HG03432 (cell line): ENCODE data around the gene ST6GALNAC4.
"Not testable (repeated sequence)": the region's sequence is repeated elsewhere in the genome, so short reads cannot be mapped to it uniquely, and the experiment has no call there.

Experiments used
- ATAC-seq: cut with Tn5 transposase; IDR thresholded peaks from one replicate; pipeline ENCODE4 v1.9.1; 2021; ENCODE audit warnings: mild to moderate bottlenecking, moderate library complexity; ENCODE audit not compliant: unreplicated experiment

The ST6GALNAC4 gene

DNA sequence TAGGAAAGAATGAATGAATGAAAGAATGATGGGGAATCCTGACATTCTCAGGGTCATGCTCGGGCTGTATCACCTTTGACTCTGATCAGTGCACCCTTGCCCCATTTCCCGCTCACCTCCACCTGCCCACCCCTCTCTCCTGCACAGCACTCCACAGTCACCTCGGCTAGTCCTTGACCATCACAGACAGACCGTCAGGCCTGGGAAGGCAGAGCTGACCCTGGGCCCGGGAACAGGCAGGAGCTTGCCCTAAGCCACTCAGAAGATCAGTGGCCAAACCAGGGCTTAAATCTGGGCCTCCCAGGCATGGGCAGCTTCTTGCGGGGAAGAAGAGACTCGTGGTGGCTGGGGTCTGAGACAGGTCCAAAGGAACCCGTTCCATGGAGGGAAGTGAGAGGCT is 21.0 kb downstream of the ST6GALNAC4 start:
- no peak for ATAC-seq

DNA sequence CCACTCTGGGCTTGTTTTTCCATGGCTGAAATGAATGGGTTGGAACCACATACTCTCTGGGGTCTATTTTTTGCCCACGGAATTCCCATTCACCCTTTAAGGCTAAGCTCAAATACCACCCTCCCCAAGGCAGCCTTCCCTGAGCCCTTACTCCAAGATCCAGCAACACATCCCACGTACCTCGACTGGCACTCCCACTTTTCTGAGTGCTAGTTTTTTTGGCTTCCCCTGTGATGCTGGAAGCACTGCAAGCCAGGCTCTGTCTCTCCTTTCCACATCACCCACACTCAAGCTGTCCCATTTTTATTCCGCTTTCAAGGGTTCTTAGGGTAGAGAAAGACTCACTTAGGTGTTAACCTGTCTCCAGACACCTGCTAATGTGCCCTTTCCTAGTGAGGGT is 23.4 kb downstream of the ST6GALNAC4 start:
- ATAC-seq, result no peak

DNA sequence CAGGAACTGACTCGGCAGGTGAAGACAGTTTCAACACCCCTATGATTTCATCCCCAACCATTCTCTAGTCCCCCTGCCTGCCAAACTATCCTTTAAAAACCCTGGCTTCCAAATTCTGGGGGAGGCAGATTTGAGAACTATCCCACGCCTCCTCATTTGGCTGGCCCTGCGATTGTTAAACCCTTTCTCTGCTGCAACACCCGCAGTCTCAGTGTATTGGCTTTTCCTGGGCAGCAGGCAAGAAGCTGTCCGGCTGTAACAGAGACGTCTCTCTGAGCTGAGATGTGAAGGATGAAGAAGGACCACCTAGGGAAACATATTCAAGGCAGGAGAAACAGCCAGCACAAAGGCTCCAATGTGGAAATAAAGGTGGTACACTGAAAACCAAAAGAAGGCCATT is 24.0 kb downstream of the ST6GALNAC4 start:
- no peak for ATAC-seq

GRCh38 chr9:127890053-127890452 is 26.8 kb downstream of the ST6GALNAC4 start:
- ATAC-seq, result no peak

DNA sequence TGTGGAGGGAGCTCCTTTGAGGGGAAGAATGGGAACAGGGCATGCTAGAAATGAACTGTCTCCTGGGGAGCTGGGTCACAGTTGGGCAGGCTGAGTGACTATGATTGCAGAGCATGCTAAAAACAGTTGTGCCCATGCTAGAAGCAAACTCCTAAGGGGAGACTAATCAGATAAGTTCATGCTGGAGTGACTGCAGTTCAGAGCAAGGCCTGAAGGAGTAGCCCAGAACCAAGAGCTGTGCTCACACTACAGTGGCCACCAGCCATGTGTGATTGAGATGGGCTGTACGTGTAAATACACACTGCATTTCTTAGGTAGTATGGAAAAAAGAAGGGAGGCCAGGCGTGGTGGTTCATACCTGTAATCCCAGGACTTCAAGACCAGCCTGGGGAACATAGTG is 29.0 kb downstream of the ST6GALNAC4 start:
- ATAC-seq, result no peak

GRCh38 chr9:127886401-127886972 is 30.4 kb downstream of the ST6GALNAC4 start:
- no peak for ATAC-seq

- ATAC-seq, result no peak
Measured at GRCh38 chr9:127885508-127886281, 31.1 kb downstream of the ST6GALNAC4 start.

DNA sequence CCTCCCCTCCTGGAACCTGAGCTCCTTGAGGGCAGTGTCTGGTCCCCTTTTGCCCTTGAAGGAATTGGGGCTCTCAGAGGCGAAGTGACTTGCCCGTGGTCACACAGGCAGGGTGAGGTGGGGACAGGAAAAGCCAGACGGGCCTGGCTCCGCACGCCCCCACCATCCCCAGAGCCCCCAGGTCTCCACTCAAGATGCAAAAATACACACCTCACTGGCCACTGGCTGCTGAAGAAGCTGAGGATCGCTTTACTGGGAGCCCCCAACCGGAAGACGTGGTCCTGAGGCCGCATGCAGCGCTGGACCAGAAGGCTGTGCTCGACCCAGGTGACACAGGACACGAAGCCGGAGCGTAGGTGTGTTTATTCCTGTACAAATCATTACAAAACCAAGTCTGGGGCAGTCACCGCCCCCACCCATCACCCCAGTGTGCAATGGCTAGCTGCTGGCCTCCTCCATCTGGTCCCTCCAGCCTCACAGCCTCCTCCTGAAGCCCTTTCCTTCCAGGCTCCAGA is 31.8 kb downstream of the ST6GALNAC4 start:
- ATAC-seq, result no peak

GRCh38 chr9:127884427-127884911 is 32.4 kb downstream of the ST6GALNAC4 start:
- ATAC-seq, result no peak

DNA sequence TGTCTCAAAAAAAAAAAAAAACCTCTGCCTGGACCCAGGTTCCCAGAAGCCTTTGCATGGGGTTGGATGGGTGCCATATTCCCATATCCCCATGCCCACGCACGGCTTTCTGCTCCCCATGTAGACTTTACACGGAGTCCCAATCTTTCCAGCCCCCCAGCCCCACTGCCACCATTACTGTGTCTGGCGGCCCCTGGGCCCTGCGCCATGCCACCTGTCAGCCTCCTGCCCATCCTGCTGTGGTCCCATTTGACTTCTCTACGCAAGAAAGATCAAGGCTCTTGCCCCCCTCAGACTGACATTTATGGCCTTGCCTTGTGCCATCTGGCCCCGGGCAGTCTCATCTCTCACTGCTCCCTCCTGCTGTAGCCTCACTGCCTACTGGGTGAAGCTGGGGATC is 32.9 kb downstream of the ST6GALNAC4 start:
- no peak for ATAC-seq

GRCh38 chr9:127881715-127882114 is 35.1 kb downstream of the ST6GALNAC4 start:
- ATAC-seq, result not testable (repeated sequence)

DNA sequence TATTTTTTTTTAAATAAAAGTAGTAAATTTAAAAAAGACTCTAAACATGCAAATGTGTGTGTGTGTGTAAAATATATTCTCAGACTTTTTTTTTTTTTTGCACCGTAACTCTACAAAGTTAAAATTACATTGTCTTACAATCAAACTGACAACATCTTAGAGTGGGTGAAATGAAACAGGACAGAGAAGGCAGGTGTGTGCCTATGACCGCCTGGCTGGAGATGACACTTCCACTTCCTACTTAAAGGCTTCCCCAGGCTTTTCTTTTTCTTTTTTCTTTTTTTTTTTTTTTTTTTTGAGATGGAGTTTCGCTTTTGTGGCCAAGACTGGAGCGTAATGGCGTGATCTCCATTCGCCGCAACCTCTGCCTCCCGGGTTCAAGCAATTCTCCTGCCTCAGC is 36.7 kb downstream of the ST6GALNAC4 start:
- no peak for ATAC-seq

DNA sequence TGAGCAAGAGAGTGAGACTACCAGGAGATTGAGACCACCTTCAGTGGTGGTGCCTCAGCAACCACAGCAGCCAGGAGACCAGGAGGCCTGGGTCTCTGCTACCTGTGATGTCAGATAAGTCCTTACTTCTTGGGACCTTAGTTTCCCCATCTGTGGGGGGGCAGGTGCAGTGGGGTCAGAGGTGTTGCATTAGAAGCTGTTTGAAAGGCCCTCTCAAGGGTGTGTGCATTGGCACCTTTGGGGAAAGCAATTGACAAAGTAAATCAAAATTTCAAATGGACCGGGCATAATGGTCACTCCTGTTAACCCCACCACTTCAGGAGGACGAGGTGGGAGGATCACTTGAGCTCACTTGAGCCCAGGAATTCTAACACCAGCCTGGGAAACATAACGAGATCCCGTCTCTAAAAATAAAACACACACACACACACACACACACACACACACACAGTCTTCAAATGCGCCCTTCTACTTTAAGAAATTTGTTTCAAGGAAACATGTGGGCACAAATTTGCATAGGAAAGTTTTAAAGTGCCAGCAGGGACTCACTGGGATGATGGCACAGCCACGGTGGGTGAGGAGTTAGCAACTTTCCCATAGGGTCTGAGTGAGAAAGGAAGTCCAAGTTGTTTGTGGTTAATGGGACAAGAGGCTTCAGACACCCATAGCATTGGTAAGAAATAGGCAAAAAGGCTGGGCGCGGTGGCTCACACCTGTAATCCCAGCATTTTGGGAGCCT is 38.0 kb downstream of the ST6GALNAC4 start:
- ATAC-seq, result no peak

GRCh38 chr9:127878001-127878651 is 38.7 kb downstream of the ST6GALNAC4 start:
- ATAC-seq, result no peak

DNA sequence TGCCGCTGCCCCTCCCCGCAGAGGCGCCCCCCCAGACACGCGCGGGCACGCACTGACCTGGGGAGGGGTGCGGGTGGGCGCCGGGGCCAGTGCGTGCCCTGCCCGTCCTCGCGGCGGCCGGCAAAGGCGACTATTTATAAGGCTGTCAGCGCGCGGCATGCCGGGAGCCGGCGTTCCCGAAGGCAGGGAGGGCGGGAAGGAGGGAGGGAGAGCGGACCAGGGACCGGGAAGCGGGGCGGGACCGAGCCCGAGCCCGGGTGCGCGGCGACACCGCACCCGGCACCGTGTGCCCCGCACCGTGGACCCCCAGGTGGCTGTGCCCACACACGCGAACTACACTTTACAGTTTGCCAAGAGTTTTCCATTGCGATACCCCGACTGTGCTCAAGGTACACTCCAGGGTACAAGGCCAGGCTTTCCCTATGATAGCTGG is 39.3 kb downstream of the ST6GALNAC4 start, which contains the start of gene AK1:
AK1 (minus strand) TSS at position 110 of the 433 bp plus-strand sequence. CDS start 3,058 bp downstream, outside the sequence.
- no peak for ATAC-seq

- no peak for ATAC-seq
Measured at GRCh38 chr9:127876764-127877562, 39.9 kb downstream of the ST6GALNAC4 start.

- no peak for ATAC-seq
Measured at GRCh38 chr9:127876026-127876763, 40.6 kb downstream of the ST6GALNAC4 start.

- no peak for ATAC-seq
Measured at GRCh38 chr9:127875306-127875966, 41.4 kb downstream of the ST6GALNAC4 start.
